HUES48 (cell line): ENCODE results near the gene ELP2.

ENCODE experiments used
- H3K27ac ChIP-seq: one replicate; pipeline ENCODE4 v1.7.0; 2013; ENCODE audit warnings: low read depth, low read length, inconsistent platforms
- H3K27me3 ChIP-seq: 2 replicates; pipeline ENCODE4 v1.6.1; 2013; ENCODE audit warnings: mild to moderate bottlenecking, low read length; ENCODE audit not compliant: control insufficient read depth, insufficient read depth
- H3K36me3 ChIP-seq: 2 replicates; pipeline ENCODE4 v1.6.1; 2013; ENCODE audit warnings: low read length; ENCODE audit not compliant: control insufficient read depth, insufficient read depth
- H3K4me1 ChIP-seq: 2 replicates; pipeline ENCODE4 v1.6.1; 2013; ENCODE audit warnings: mild to moderate bottlenecking, low read length; ENCODE audit not compliant: control insufficient read depth, insufficient read depth
- H3K4me3 ChIP-seq: 2 replicates; pipeline ENCODE4 v1.5.1; 2013; ENCODE audit warnings: mild to moderate bottlenecking, low read depth, low read length
- H3K9ac ChIP-seq: 2 replicates; pipeline ENCODE4 v1.6.1; 2013; ENCODE audit warnings: mild to moderate bottlenecking, low read depth, low read length, moderate library complexity
- H3K9me3 ChIP-seq: 2 replicates; pipeline ENCODE4 v1.6.1; 2013; ENCODE audit warnings: low read length; ENCODE audit not compliant: control insufficient read depth, insufficient read depth

ELP2 gene

GRCh38 chr18:36191286-36191685 lies 61.6 kb downstream of the ELP2 start:
- Histone ChIP-seq H3K27ac (no peak overlapping the region), H3K36me3 (no peaks in the 10 kb centered on the region), H3K9ac (no peak overlapping the region), H3K4me1 (peaks cover 17% of the 10 kb centered on the region), H3K9me3 (no peaks in the 10 kb centered on the region), H3K4me3 (no peak overlapping the region), H3K27me3 (peaks cover 28% of the 10 kb centered on the region)

GRCh38 chr18:36191711-36192110 lies 62.0 kb downstream of the ELP2 start:
- Histone ChIP-seq H3K4me1 (peaks cover 17% of the 10 kb centered on the region), H3K27ac (no peak overlapping the region), H3K27me3 (peaks cover 24% of the 10 kb centered on the region), H3K9ac (no peak overlapping the region), H3K9me3 (no peaks in the 10 kb centered on the region), H3K4me3 (no peak overlapping the region), H3K36me3 (no peaks in the 10 kb centered on the region)

- Histone ChIP-seq H3K4me1 (no peaks in the 10 kb centered on the region), H3K36me3 (no peaks in the 10 kb centered on the region), H3K9me3 (no peaks in the 10 kb centered on the region), H3K4me3 (no peak overlapping the region), H3K27me3 (no peaks in the 10 kb centered on the region), H3K9ac (no peak overlapping the region), H3K27ac (no peak overlapping the region)
Measured at GRCh38 chr18:36194600-36195315, 65.1 kb downstream of the ELP2 start.

GRCh38 chr18:36195427-36196122 lies 65.9 kb downstream of the ELP2 start:
- Histone ChIP-seq H3K36me3 (no peaks in the 10 kb centered on the region), H3K4me1 (no peaks in the 10 kb centered on the region), H3K9me3 (no peaks in the 10 kb centered on the region), H3K27me3 (no peaks in the 10 kb centered on the region), H3K4me3 (no peak overlapping the region), H3K9ac (no peak overlapping the region), H3K27ac (no peak overlapping the region)

GRCh38 chr18:36196238-36196995 lies 66.7 kb downstream of the ELP2 start:
- Histone ChIP-seq H3K27me3 (no peaks in the 10 kb centered on the region), H3K27ac (no peak overlapping the region), H3K9ac (no peak overlapping the region), H3K4me1 (no peaks in the 10 kb centered on the region), H3K9me3 (no peaks in the 10 kb centered on the region), H3K36me3 (no peaks in the 10 kb centered on the region), H3K4me3 (no peak overlapping the region)

DNA sequence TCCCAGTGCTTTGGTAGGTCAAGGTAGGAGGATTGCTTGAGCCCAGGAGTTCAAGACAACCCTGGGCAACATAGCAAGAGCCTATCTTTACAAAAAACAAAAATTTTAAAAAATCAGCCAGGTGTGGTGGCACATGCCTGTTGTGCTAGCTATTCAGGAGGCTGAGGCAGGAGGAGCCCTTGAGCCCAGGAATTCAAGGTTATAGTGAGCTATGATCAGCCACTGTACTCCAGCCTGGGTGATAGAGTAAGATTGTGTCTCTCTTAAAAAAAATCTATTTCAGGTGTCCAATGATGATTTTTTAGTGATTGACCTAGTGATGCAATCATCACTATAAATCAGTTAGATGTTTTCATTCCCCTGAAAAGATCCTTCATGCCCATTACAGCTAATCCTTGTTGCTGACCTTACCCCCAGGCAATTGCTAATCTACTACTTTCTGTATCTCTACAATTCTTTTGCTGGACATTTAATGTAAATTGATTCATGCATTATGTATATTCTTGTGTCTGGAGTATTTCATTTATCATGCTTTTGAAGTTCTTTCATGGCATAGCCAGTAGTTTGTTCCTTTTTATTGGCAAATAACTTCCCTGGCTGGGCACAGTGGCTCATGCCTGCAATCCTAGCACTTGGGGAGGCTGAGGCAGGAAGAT lies 67.9 kb downstream of the ELP2 start:
- no peak overlapping the region for H3K9ac ChIP-seq
- no peak overlapping the region for H3K4me3 ChIP-seq
- no peaks in the 10 kb centered on the region for H3K27me3 ChIP-seq
- no peaks in the 10 kb centered on the region for H3K9me3 ChIP-seq
- H3K27ac ChIP-seq: no peak overlapping the region
- no peaks in the 10 kb centered on the region for H3K36me3 ChIP-seq
- no peaks in the 10 kb centered on the region for H3K4me1 ChIP-seq

GRCh38 chr18:36199691-36200295 lies 70.1 kb downstream of the ELP2 start:
- no peaks in the 10 kb centered on the region for H3K36me3 ChIP-seq
- H3K4me3 ChIP-seq: no peak overlapping the region
- no peak overlapping the region for H3K9ac ChIP-seq
- no peak overlapping the region for H3K27ac ChIP-seq
- H3K9me3 ChIP-seq: no peaks in the 10 kb centered on the region
- no peaks in the 10 kb centered on the region for H3K4me1 ChIP-seq
- no peaks in the 10 kb centered on the region for H3K27me3 ChIP-seq

DNA sequence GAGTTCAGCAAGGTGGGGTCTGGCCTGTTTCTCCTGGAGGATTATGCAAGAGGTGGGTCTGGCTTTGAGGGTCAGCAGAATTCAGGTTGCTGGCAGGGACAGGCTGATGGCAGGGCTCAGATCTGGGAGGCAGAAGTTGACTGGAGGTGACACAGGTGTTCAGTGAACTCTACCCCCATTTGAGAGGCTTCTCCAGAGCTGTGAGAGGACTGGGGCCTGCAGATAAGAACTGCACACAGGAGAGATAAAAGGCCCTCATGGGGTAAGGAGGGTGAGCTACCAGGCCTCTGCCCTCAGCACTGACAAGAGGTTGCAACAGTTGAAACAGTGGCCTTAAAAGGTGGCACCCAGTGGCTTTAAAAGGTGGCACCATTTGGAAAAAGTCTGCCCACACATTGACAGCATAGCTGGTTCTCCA lies 70.7 kb downstream of the ELP2 start:
- H3K4me3 ChIP-seq: no peak overlapping the region
- no peaks in the 10 kb centered on the region for H3K36me3 ChIP-seq
- no peak overlapping the region for H3K27ac ChIP-seq
- no peaks in the 10 kb centered on the region for H3K9me3 ChIP-seq
- H3K27me3 ChIP-seq: no peaks in the 10 kb centered on the region
- no peak overlapping the region for H3K9ac ChIP-seq
- no peaks in the 10 kb centered on the region for H3K4me1 ChIP-seq

- Histone ChIP-seq H3K4me3 (no peak overlapping the region), H3K27me3 (no peaks in the 10 kb centered on the region), H3K9me3 (no peaks in the 10 kb centered on the region), H3K4me1 (no peaks in the 10 kb centered on the region), H3K9ac (no peak overlapping the region), H3K27ac (no peak overlapping the region), H3K36me3 (no peaks in the 10 kb centered on the region)
Measured at GRCh38 chr18:36201765-36202164, 72.1 kb downstream of the ELP2 start.

DNA sequence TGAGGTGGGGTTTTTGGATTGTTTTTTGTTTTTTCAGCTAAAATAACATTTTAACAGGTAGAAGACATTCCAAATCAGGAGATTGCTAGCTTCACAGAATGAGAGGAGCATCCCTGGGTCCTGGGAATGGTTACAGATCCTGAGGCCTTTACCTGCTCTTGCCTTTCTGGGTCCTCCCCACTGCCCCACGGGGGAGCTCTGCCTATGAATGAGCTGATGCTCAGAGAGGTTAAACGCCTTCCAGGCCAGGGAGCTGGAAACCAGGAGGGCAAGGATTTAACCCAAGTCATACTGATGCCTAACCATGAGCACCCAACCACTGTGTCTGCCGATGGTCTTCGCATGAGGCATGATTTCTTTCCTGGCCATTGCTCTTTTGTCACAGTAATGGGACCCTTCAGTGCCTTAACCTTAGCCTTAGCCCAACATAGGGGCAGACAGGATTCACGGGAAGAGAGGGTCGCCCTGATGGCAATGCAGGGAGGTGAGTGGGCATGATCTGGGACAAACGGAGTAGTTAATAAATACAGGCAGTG lies 73.7 kb downstream of the ELP2 start:
- Histone ChIP-seq H3K27ac (no peak overlapping the region), H3K9ac (no peak overlapping the region), H3K4me1 (no peaks in the 10 kb centered on the region), H3K9me3 (no peaks in the 10 kb centered on the region), H3K4me3 (no peak overlapping the region), H3K36me3 (no peaks in the 10 kb centered on the region), H3K27me3 (no peaks in the 10 kb centered on the region)
